ENCODE data around the gene TIMM29.

TIMM29 gene

DNA sequence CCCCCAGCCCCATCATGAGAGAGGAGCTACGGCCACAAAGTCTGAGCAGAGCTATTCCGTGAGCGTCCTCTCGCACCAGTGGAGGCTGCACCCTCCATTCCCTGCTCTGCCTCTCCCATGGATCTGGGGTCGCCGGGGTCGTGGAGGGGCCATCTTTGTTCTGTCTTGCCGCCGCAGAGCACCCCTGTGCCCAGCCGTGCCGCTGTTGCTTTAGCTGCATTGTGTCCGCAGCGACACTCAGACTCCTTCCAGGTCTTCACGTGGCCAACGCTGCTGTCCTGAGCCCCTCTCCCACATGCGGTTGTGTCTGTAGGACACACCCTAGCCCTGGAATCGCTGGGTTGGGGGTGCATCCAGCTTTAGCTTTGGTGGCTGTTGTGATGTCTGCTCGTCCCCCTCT lies 16.0 kb upstream of the TIMM29 start:
- H3K4me2 ChIP-seq (ENCODE audit: low read depth, low read length, poor library complexity, severe bottlenecking) = no peak overlapping the region
- no peaks in the 10 kb centered on the region for H3K27me3 ChIP-seq (ENCODE audit: low read length)
- H3K27ac ChIP-seq (ENCODE audit: low read depth, low read length) = no peak overlapping the region
- no peaks in the 10 kb centered on the region for H3K9me2 ChIP-seq (replicated peaks; ENCODE audit: insufficient read depth, low read length)
- H3K36me3 ChIP-seq (ENCODE audit: low read length) = no peaks in the 10 kb centered on the region
- H3K9ac ChIP-seq (ENCODE audit: low read length) = no peak overlapping the region
- H3K9me3 ChIP-seq (ENCODE audit: insufficient read depth, low read length) = no peaks in the 10 kb centered on the region
- H2AFZ ChIP-seq (ENCODE audit: low read depth, low read length, severe bottlenecking) = no peak overlapping the region
- no peaks in the 10 kb centered on the region for H3K79me2 ChIP-seq (ENCODE audit: insufficient read depth, low read length)
- no peak overlapping the region for H3K4me3 ChIP-seq (ENCODE audit: insufficient read depth, low read length, poor library complexity, severe bottlenecking)
- H3F3A ChIP-seq (ENCODE audit: insufficient read depth) = no peaks in the 10 kb centered on the region
- no peaks in the 10 kb centered on the region for H4K20me1 ChIP-seq (ENCODE audit: low read depth, low read length)
- TF ChIP-seq, protein P1, sequence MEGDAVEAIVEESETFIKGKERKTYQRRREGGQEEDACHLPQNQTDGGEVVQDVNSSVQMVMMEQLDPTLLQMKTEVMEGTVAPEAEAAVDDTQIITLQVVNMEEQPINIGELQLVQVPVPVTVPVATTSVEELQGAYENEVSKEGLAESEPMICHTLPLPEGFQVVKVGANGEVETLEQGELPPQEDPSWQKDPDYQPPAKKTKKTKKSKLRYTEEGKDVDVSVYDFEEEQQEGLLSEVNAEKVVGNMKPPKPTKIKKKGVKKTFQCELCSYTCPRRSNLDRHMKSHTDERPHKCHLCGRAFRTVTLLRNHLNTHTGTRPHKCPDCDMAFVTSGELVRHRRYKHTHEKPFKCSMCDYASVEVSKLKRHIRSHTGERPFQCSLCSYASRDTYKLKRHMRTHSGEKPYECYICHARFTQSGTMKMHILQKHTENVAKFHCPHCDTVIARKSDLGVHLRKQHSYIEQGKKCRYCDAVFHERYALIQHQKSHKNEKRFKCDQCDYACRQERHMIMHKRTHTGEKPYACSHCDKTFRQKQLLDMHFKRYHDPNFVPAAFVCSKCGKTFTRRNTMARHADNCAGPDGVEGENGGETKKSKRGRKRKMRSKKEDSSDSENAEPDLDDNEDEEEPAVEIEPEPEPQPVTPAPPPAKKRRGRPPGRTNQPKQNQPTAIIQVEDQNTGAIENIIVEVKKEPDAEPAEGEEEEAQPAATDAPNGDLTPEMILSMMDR (IDR thresholded peaks at IDR 0.05; ENCODE audit: insufficient read depth, low read length, poor library complexity, severe bottlenecking) = no peak
- TF ChIP-seq EZH2phosphoT487 (conservative IDR thresholded peaks at IDR 0.05; ENCODE audit: low read length) = no peak

DNA sequence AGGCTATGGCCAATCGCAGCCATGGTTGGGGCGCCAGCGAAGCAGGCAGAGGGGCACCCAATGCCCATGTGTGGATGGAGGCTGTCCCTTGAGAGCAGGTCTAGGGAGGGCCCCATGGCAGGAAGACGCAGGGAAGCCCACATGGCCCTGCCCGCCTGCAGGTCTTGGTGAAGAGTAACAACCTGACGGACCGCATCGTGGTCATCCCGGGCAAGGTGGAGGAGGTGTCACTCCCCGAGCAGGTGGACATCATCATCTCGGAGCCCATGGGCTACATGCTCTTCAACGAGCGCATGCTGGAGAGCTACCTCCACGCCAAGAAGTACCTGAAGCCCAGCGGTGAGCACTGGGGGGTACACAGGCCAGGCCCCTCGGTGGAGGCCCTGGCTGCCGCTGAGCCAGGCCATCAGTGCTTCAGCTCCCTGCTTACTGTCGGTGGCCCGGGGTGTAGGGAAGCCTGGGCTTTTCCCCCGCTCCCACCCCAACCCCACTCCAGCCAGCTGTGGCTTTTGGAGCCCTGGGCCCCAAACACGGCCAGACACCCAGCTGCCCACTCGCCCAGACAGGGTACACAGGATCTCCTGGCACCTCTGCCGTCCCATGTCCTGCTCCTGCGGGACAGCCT lies 14.8 kb upstream of the TIMM29 start:
- Histone ChIP-seq H3F3A (ENCODE audit: insufficient read depth) (no peaks in the 10 kb centered on the region), H3K79me2 (ENCODE audit: insufficient read depth, low read length) (no peaks in the 10 kb centered on the region), H3K27ac (ENCODE audit: low read depth, low read length) (no peak overlapping the region), H3K4me2 (ENCODE audit: low read depth, low read length, poor library complexity, severe bottlenecking) (no peak overlapping the region), H3K4me3 (ENCODE audit: insufficient read depth, low read length, poor library complexity, severe bottlenecking) (no peak overlapping the region), H3K27me3 (ENCODE audit: low read length) (no peaks in the 10 kb centered on the region), H3K9me2 (replicated peaks; ENCODE audit: insufficient read depth, low read length) (no peaks in the 10 kb centered on the region), H3K9me3 (ENCODE audit: insufficient read depth, low read length) (no peaks in the 10 kb centered on the region), H3K36me3 (ENCODE audit: low read length) (no peaks in the 10 kb centered on the region), H2AFZ (ENCODE audit: low read depth, low read length, severe bottlenecking) (no peak overlapping the region), H3K9ac (ENCODE audit: low read length) (no peak overlapping the region), H4K20me1 (ENCODE audit: low read depth, low read length) (no peaks in the 10 kb centered on the region)
- TF ChIP-seq, protein P1 (IDR thresholded peaks at IDR 0.05; ENCODE audit: insufficient read depth, low read length, poor library complexity, severe bottlenecking) = no peak
- no peak for TF ChIP-seq EZH2phosphoT487 (conservative IDR thresholded peaks at IDR 0.05; ENCODE audit: low read length)

DNA sequence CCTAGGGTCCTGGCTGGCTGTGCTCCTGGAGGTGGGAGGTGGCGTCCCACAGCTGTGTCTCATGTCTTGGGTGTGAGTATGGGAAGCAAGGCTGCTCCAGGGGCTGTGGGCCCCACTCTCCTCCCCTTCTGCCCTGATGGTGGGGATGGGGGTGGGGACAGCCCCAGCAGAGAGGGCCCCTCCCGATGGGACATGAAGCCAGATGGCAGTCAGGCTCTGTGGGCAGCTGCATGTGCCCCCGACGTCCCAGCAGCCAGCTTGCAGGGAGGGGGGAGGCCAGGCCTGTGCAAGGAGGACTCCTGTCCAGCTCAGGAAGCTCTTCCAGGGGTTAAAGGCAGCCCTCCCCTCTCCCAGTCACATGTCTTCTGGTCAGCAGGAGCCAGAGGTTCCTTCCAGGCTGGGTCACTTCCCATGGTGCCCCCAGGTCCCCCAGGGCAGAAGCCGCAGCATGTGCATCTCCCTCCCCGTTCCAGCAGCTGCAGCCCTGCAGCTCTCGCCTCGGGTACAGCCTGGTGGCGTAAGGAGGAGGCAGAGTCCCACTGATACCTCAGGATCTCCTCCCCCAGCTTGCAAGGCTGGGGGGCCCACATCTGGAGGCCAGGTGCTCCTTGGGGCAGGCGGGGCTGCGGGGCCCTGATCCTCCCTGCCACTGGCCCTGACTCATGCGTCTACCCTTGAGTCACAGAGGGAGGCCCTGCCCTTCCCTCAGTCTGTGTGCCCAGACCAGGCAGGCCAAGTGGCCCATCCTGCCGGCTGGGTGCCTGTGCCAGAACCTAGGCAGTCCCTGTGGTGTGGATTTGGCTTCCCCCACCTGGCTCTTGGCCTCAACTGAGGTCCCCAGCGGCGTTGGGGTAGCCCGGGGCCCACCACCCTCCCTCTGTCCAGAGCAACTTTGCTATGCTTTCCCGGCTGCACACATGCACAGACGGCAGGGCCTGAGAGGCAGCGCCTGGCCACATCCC lies 13.2 kb upstream of the TIMM29 start:
- H3K4me2 ChIP-seq (ENCODE audit: low read depth, low read length, poor library complexity, severe bottlenecking) = no peak overlapping the region
- no peak for TF ChIP-seq EZH2phosphoT487 (conservative IDR thresholded peaks at IDR 0.05; ENCODE audit: low read length)
- TF ChIP-seq, protein P1 (IDR thresholded peaks at IDR 0.05; ENCODE audit: insufficient read depth, low read length, poor library complexity, severe bottlenecking) = no peak
- H2AFZ ChIP-seq (ENCODE audit: low read depth, low read length, severe bottlenecking) = no peak overlapping the region
- 0 out of 2 replicates have a peak, but pooled peaks cover 4% of the 10 kb centered on the region for H3F3A ChIP-seq (ENCODE audit: insufficient read depth)
- H3K27ac ChIP-seq (ENCODE audit: low read depth, low read length) = no peak overlapping the region
- no peak overlapping the region for H3K4me3 ChIP-seq (ENCODE audit: insufficient read depth, low read length, poor library complexity, severe bottlenecking)
- H3K36me3 ChIP-seq (ENCODE audit: low read length) = no peaks in the 10 kb centered on the region
- H3K9me3 ChIP-seq (ENCODE audit: insufficient read depth, low read length) = no peaks in the 10 kb centered on the region
- H3K79me2 ChIP-seq (ENCODE audit: insufficient read depth, low read length) = no peaks in the 10 kb centered on the region
- H3K9me2 ChIP-seq (replicated peaks; ENCODE audit: insufficient read depth, low read length) = no peaks in the 10 kb centered on the region
- no peaks in the 10 kb centered on the region for H3K27me3 ChIP-seq (ENCODE audit: low read length)
- H4K20me1 ChIP-seq (ENCODE audit: low read depth, low read length) = no peaks in the 10 kb centered on the region
- H3K9ac ChIP-seq (ENCODE audit: low read length) = no peak overlapping the region

Data from SU-DHL-6 (cell line).